M059J (cell line): ENCODE results near the gene CMTR1. TPM values are rescaled to one million over a fixed set of nuclear protein-coding genes. Genes with fewer than 3 reads are reported as not detected.
"Not testable (repeated sequence)": the region's sequence is repeated elsewhere in the genome, so short reads cannot be mapped to it uniquely, and the experiment has no call there.

Source experiments
- DNase-seq: peaks from one replicate; pipeline ENCODE4 v3.0.0-alpha.2; 2012; ENCODE audit warnings: low read depth
- total RNA-seq: library from RNA; depleted of rRNA; stranded (reverse); fragments of >200 nt; shearing (Covaris generic); gene quantifications from 2 replicates; pipeline ENCODE4 v1.2.3, GENCODE V29; 2014

The CMTR1 gene
- total RNA-seq, 1 experiment from 2014 or later, result 81.1 TPM

DNA sequence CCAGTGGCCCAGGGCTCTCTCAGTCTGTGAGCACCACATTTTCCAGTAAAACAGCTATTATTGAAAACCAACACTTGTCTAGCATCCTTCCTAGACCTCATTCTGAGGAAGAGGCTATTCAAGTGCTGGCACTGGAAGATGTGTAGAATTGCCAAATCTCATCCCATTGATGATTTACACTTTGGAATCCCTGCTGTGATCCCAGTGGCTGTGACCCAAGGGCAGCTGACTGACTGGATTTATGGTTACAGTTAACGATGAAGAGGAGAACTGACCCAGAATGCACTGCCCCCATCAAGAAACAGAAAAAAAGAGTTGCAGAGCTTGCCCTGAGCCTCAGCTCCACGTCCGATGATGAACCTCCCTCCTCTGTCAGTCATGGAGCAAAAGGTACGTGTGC lies 2.4 kb downstream of the CMTR1 start:
- DNase-seq, result no peak

DNA sequence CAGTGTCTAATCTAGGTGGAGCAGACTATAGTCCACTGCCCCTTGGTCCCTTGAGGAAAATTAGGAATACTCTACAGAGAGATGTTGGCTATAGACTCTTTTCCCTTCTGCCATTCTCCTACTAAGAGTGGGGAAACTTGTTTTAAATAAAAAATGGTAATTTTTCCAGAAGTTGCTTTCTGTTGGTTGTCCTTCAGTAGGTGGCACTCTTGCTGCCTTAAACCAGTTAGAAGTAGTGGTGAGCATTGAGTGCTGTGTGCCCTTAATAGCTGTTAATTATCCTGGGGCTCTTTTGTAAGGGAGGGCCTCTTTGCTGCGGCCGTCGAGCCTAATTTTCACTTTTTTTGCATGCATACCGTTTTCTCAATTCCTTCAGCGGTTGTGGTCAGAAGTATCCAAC lies 2.8 kb downstream of the CMTR1 start:
- no peak for DNase-seq

DNA sequence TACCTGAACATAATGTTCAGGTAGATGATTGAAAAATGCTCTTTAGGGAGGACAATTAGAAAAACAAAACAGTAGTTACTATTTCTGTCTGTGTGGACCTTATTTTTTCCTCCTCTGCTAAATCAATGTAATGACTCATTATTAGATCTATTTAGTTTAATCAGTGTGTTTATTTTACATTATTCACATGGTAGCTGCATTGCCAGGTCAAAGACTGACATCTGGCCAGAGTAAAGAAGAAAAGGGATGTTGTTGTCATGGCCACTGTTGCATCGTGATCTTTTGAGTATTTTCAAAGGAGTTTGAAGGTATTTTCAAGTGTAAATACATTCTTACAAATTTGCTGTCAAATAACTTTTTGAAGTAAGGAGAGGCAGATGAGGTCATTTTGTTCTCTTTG lies 5.9 kb downstream of the CMTR1 start:
- no peak for DNase-seq

DNA sequence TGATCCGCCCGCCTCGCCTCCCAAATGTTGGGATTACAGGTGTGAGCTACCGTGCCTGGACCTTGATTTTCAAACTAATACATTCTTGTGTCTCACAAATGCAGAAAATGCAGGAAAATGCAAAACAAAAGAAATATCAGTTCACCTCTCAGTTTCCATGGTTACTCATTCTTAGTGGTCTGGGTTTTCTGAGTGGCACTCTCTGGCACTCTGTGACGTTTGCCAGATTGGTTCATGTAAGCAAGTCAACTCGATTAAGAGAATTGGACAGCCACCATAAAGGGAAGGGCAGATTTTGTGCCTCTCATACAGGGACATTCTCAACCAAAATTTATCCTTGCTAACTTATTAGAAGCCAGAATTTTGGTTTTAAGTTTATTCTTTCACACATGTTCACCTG lies 8.6 kb downstream of the CMTR1 start:
- DNase-seq, result peak; percentile 37

DNA sequence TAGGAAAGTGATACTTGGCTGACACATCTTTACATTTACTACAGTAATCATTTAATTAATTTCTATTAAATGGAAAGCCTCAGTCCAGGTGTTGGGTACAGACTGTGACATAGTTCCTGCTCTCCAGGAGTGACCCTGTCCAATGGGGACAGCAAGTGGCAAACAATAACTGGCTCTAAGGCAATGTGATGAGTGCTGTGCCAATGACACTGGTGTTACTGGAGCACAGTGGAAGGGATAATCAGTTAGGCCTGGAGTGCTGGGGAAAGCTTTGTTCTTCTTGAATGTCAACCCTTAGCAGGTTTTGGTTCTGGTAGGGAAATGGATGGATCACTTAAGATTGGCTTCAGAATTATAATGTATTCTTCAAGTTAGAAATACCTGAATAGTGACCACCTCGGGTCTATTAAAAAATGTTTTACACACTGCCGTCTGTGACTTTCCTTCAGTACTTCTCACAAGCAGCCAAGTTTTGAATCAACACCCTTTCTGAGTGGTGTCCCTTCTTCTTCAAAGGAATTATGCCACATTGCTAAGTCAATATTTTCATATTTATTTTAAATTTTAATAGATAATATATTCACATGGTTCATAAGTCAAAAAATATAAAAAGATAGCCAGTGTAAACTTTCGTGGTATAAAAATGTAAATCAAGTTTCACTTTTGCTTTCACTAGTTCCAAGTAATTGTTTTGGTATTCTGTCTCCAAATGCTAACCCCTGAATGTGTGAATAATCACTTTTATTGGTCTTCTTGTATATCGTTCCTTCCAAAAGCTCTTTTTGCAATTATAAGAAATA lies 9.6 kb downstream of the CMTR1 start:
- DNase-seq, result peak; percentile 22

DNA sequence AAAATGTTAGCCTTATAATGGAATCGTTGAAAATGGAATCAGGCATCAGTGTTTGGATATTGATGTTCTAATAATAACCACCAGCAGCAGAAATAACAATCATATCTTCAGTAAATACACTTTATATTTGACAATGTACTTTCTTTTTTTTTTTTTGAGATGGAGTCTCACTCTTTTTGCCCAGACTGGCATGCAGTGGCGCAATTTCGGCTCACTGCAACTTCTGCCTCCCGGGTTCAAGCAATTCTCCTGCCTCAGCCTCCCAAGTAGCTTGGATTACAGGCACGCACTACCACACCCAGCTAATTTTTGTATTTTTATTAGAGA lies 10.2 kb downstream of the CMTR1 start:
- DNase-seq, result not testable (repeated sequence)

DNA sequence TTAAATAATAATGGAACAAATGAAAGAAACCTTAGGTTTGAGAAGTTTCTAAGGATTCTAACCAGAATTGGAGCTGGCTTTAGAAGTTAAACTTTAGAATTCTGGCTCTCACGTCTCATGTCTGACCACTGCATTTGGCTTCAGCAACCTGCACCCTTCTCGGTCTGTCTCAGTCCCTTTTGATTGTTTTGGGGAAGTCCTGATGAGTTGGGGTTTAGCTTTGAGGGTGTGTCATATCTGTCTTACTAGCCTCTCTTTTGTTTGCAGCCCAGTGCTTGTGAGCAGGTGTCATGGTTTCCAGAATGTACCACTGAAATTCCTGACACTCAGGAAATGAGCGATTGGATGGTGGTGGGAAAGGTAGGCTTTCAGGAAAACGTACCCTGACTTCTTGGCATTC lies 17.0 kb downstream of the CMTR1 start:
- DNase-seq, result no peak

DNA sequence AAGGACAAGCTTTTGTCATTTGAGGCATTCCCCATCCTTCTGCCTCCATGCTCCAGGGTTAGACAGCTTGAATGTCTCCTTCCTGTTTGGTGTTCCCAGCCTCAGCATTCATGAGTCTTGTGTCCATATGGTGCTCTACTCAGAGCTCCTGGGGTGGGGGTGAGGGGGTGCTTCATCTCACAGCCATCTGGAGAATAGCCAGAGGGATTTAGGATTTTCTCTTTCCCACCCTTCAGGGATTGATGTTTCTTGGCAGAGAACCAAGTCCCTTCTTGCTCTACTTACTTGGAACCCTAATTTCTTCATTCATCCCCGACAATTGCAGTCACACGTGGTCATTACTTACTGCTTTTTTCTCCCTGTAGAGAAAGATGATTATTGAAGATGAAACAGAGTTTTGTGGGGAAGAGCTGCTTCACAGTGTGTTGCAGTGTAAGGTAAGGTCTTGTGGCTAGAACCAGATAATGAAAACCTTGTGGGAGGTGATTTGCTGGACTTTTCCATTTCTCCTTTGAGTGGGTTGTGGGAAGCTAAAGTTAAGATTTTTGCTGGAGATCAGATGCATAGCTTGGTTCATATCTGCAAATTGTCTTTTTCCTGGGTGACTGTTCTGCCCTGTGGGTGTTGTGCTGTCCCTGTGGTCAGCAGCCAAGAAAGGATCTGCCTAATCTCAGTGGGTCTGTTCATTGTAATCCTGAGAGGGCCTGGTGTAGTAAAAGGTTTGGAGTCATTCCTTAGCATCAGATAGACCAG lies 18.6 kb downstream of the CMTR1 start:
- no peak for DNase-seq

DNA sequence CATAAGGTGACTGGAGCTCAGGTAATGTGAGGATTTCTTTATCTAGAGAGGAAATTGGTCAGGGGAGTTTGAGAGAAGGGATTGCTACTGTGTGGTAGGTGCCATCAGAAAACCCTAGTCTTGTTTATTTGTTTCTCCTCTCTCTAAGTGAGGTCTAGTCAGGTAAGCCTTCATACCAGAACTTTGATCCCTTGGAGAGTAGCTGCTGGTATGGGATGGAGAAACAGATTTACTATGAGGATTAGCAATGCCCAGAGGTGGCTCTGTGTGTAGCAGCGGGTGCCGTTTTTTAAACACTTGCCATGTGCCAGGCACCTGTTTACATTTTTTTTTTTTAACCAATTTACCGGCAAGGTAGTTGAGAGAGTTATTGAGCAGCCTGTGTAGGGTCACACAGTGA lies 19.5 kb downstream of the CMTR1 start:
- DNase-seq, result no peak

DNA sequence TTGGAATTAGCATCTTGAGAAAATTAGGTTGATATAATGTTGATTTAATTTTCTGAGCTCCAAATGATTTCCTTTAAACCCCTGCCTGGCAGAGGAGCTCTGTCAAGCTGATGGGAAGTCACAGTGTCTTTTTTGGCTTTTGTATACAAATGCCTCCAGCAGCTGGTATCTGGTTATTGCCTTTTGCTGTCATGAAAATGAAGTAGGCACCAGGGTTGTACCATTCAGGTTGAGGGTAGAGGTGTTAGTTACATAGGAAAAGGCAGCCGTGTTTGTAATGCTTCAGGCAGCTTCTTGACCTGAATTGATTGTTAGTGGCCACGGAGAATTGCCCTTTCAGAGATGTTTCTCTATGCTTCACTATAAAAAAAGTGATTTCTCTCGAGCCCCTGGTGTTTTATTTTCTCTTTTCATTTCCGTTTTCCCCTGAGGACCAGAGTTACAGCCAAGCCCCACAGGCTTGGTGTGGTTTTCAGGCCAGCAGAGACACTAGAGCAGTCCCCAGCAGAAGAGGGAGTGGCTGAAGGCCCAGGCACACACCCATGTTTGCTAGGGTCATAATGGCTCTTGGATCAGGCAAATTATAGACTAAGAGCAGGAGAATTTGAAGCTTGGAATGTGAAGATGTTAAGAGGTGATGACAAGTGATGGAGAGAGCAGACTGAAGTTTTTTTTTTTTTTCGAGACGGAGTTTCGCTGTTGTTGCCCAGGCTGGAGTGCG lies 21.6 kb downstream of the CMTR1 start:
- DNase-seq, result peak; percentile 44

DNA sequence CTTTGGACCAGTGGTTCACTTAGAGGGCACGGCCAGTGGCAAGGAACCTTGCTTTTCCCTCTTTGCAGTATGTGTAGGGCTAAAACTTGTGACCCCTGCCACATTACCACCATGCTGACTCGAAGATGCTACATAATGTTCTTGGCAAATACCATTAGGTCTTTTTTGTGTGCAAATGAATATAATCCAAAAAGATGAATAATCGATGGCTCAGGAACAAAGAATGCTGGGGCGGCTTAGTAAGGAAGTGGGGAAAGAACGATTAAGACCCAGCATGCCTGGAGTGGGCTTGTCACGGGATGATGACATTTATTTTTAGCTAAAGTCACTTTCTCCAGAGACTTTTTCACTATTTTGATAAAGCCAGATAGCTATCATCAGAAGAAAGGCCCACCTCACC lies 23.1 kb downstream of the CMTR1 start:
- peak; percentile 81 for DNase-seq

DNA sequence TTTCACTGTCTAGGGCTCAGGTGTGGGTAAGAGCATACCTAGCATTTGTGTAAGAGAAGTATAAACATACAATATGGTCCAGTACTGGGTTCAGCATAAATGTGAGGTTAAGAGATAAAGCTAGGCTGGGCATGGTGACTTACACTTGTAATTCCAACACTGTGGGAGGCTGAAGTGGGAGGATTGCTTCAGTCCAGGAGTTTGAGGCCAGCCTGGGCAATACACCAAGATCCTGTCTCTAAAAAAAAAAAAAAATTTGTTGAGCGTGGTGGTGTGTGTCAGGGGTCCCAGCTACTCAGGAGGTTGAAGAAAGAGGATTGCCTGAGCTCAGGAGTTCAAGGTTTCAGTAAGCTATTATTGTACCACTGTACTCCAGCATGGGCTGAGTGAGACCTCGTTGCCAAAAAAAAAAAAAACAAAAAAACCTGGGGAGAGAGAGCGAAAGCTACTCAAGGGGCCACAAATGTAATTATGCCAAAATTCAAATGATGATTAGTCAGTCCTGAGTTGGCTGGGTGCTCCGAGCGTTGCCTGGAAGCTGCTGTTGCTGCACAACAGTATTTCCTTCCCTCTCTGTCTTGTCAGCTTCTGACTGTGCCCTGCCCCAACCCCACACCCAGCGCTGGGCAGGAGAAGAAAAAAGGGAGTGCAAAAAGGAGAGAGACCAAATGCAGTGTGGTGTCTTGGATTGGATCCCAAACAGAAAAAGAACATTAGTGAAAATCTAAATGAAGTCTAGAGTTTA lies 24.0 kb downstream of the CMTR1 start:
- peak; percentile 96 for DNase-seq

DNA sequence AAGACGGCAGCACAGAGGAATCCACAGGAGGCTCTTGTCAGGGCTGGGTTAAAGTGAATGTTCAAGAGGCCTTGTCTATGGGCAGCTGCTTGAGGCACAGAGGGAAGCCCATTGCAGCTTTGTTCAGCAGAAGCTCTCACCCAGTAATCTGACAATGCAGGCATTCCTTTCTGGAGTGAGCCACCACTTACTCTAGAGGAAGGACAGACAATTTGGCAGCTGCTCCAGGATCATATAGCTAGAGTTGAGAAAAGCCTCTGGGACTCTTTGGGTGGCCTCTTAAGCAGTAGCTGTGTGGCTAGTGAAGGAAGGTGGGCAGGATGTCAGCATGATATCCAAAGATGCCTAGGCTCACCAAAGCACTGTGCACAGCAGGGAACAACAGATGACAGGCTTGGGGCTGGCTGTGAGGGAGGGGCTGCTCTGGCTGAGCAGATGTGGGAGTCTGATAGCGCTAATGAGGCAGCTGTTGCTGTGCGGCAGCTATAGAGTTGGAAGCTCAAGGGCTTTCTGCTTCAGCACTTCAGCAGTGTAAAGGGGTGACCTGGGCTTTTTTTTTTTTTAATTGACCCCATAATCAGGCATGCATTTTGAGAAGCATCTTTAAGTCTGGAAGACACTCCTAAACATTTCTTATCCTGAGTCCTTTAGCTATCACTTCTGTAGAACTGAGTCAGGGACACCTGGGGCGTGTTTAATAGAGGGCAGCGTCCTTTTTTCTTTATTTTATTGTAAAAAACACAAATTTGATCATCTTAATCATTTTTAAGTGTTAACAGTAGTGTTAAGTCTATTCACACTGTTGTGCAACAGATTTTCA lies 27.2 kb downstream of the CMTR1 start:
- no peak for DNase-seq

DNA sequence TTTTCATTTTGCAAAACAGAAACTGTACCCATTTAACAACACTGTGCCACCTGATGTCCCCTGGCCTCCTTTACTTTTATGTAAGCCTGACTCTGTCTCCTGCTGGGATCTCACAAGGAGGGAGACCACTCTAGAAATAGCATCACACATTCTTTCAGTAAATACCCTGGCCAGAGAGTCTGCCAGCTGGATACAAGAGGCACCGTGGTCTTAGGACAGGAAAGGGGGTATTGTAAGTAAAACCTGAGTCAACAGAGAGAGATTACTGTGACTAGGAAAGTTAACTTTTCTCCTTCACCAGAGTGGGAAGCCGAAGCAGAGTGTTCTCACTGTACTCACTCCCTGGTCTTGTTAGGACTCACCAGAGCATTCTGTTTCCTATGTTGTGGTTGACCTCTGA lies 27.8 kb downstream of the CMTR1 start:
- no peak for DNase-seq

DNA sequence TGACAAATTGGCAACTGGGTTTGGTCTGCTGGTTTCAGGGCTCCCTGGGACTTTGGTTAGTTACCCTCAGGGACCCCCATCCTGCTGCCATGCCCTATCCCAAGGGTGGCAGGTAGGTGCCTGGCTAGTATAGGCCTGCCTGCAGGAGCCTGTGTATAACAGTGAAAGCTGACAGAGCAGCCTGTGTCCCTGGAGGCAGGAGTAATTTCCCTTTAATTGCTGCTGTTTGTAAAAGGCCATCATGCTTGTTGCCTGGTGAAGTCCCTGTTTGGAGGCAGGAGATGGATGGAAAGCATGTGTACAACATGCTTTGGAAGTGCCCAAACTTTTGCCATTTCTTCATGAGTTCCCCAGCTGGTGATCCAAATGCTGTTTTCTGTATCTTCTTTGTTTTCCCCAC lies 30.1 kb downstream of the CMTR1 start:
- DNase-seq, result no peak

DNA sequence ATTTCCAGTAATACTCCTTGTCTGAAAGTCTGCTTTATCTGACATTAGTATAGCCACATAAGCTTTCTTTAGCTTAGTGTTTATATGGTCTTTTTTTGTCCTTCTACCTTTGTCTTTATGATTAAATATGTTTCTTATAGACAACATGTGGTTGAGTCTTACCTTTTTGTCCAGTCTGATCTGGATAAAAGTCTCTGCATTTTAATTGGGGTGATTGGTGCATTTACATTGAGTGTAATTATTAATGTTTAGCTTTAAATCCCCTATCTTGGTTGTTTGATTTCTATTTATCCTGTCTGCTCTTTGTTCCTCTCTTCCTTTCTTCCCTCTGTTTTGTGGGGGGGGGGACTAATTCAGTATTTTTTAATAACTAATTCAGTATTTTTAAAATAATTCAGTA lies 34.7 kb downstream of the CMTR1 start:
- no peak for DNase-seq

DNA sequence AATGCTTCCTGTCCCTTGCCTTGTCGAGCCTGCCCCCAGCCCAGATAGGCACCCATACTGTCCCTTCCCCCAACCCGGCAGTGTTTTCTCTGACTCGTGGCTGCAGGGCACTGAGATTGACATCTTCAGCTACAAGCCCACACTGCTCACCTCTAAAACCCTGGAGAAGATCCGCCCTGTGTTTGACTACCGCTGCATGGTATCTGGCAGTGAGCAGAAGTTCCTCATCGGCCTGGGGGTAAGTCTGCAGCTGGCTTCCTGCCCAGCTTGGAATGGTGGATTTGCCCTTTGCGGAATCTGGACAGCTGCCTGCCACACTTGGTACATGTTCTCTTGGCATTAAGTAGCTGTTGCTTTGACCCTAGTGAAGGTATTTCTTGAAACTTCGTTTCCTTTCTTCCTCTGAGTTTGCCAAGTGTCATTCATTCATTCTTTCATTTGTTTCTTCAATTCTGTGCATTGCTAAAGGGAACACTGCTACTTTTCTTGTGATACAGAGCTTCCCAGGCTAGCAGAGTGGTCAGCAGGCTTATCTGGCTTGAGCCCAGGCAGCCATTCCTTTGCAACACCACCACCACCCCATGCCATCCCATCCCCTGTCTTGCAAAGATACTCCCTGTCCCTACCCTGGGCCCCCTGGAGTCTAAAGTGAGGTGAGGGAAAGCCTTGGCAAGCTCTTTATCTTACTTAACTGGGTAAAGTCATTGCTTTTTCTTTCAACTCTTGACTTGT lies 40.5 kb downstream of the CMTR1 start:
- DNase-seq, result peak; percentile 98

DNA sequence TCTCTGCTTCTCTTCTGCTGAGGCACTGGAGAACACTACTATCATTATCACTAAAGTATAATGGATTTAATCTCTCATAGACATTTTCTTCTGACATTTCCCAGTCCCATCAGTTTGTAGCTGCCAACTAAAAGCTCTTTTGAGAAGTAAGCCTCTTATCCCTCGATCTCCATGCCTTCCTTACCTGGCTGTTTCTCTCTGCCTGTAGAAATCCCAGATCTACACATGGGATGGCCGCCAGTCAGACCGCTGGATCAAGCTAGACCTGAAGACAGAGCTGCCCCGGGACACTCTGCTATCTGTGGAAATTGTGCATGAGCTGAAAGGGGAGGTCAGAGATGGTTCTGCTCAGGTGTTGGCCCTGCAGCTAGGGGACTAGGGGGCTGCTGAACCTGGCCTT lies 41.3 kb downstream of the CMTR1 start:
- DNase-seq, result no peak

DNA sequence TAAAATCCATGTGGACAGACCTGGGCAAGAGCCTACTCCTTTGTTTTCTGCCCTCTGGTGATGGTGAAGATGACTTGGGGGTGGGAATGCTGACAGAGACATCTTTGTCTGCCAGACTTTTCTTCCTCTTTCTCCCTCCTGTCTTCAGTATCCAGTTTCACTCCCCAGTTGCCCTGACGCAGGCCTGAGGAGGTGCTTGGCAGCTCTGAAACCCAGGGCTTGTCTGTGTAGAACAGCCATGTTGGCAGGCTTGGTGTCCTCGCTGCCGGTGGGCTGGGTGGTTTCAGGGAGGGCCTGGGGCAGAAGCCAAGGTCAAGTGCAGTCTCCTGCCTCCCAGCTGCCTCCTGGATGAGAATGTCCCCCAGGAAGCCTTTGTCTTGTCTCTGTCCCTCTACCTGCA lies 44.2 kb downstream of the CMTR1 start:
- DNase-seq, result no peak

DNA sequence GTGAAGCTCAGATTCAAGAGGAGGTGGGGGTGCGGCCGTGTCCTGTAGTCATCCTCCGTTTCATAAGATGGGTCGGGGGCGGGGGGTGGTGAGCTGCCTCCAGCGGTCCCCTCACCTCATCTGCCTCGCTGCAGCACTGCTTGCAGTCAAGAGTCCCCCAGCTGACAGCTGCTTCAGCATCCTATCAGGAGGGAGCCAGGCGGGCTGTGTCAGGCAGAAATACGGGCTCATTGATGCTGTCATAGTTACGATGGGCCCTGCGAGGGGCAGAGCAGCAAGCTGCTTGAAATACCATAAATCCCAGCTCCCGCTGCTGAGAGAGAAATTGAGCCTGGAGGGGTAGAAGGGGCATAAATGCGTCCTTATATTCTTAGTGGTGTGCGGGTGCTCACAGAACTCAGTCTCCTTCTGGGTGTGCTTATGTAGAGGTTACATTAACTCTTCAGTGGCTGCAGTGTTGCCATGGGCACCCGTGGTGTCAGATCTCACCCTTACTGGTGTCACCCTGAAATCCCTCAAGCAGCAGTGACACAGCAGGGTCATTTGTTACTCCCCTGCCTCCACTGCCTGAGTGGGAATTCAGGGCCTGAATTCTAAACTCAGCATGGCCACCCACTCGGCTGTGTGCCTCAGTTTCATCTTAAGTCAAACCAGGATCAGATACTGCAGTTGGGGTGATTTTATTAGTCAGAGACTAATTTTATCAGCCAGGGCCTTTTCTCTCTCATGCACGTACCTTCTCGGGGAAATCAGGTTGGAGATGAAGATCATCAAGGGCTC lies 44.8 kb downstream of the CMTR1 start:
- no peak for DNase-seq
